Endothelial cell (in vitro differentiated cells): ENCODE data around the gene TBC1D22A. TPM values are rescaled to one million over a fixed set of nuclear protein-coding genes. Genes with fewer than 3 reads are reported as not detected.

Experiments
- DNase-seq: peaks from one replicate; pipeline ENCODE4 v3.0.0; 2021; ENCODE audit warnings: low spot score
- H3K27ac Mint-ChIP-seq: one replicate; pipeline ENCODE4 v1.8.0; 2021; ENCODE audit warnings: mixed read lengths, inconsistent platforms; ENCODE audit not compliant: unreplicated experiment
- H3K27me3 Mint-ChIP-seq: one replicate; pipeline ENCODE4 v1.8.0; 2021; ENCODE audit warnings: mild to moderate bottlenecking, moderate library complexity, mixed read lengths, inconsistent platforms; ENCODE audit not compliant: unreplicated experiment
- H3K36me3 Mint-ChIP-seq: one replicate; pipeline ENCODE4 v1.8.0; 2021; ENCODE audit warnings: mild to moderate bottlenecking, low read depth, mixed read lengths, inconsistent platforms; ENCODE audit not compliant: unreplicated experiment
- H3K4me1 Mint-ChIP-seq: one replicate; pipeline ENCODE4 v1.8.0; 2021; ENCODE audit warnings: mild to moderate bottlenecking, mixed read lengths, inconsistent platforms; ENCODE audit not compliant: unreplicated experiment
- H3K4me3 Mint-ChIP-seq: one replicate; pipeline ENCODE4 v1.8.0; 2021; ENCODE audit warnings: mild to moderate bottlenecking, mixed read lengths, inconsistent platforms; ENCODE audit not compliant: unreplicated experiment
- H3K9me3 Mint-ChIP-seq: one replicate; pipeline ENCODE4 v1.8.0; 2021; ENCODE audit warnings: mixed read lengths, inconsistent platforms; ENCODE audit not compliant: unreplicated experiment
- total RNA-seq: library from RNA; stranded (reverse); fragmentation: NEBNext Ultra II Directional; extraction: Animal tissue kit (Norgen Biotek cat#: 25700); gene quantifications from one replicate; pipeline ENCODE4 v1.2.1, GENCODE V29; 2021; ENCODE audit not compliant: unreplicated experiment
- TF ChIP-seq, protein P1 (sequence below): fragments of 200-600 bp; sonication (generic); IDR thresholded peaks from one replicate; pipeline ENCODE4 v1.5.0; 2021; ENCODE audit warnings: antibody characterized with exemption; ENCODE audit not compliant: unreplicated experiment

Gene TBC1D22A
- total RNA-seq, 1 donor from 2014 or later: 25.3 TPM

DNA sequence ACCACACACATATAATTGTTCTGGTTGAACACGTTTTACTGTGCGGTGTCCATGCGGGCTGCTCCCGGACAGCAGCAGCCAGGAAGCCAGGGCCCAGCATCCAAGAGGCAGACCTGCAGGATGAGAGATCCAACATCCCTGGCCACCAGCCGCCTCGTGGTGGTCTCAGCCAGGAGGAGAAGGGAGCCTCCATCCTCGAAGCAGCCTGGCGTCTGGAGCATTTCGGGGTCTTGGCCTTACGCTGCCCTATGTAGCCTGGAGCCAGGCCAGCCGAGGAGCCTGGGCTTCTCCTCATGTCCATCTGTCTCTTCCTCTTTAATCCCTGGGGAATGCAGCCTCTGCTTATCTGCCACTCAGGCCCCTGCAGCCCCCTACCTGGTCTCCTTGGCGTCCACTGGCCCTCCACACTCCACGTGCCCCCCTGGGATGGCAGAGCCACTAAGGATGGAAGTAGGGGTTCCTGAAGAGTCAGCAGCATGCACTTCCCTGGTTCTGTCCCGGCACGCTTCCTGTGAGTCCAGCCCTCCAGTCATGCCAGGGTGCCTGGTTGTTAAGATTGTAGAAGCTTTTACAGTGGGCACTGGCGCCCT, 253.2 kb downstream of the TBC1D22A start:
- Mint-ChIP-seq H3K27me3 (peaks cover 13% of the 10 kb centered on the region), H3K36me3 (peaks cover 25% of the 10 kb centered on the region), H3K4me1 (peaks cover 2% of the 10 kb centered on the region), H3K27ac (no peak overlapping the region), H3K9me3 (no peaks in the 10 kb centered on the region), H3K4me3 (no peak overlapping the region)
- DNase-seq: no peak
- TF ChIP-seq, protein P1, sequence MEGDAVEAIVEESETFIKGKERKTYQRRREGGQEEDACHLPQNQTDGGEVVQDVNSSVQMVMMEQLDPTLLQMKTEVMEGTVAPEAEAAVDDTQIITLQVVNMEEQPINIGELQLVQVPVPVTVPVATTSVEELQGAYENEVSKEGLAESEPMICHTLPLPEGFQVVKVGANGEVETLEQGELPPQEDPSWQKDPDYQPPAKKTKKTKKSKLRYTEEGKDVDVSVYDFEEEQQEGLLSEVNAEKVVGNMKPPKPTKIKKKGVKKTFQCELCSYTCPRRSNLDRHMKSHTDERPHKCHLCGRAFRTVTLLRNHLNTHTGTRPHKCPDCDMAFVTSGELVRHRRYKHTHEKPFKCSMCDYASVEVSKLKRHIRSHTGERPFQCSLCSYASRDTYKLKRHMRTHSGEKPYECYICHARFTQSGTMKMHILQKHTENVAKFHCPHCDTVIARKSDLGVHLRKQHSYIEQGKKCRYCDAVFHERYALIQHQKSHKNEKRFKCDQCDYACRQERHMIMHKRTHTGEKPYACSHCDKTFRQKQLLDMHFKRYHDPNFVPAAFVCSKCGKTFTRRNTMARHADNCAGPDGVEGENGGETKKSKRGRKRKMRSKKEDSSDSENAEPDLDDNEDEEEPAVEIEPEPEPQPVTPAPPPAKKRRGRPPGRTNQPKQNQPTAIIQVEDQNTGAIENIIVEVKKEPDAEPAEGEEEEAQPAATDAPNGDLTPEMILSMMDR: no peak

GRCh38 chr22:47016631-47017030, 254.2 kb downstream of the TBC1D22A start:
- Mint-ChIP-seq H3K4me3 (no peak overlapping the region), H3K9me3 (no peaks in the 10 kb centered on the region), H3K4me1 (peaks cover 2% of the 10 kb centered on the region), H3K27me3 (peaks cover 13% of the 10 kb centered on the region), H3K36me3 (peaks cover 26% of the 10 kb centered on the region), H3K27ac (no peak overlapping the region)
- no peak for DNase-seq
- TF ChIP-seq, protein P1: no peak

- peaks cover 32% of the 10 kb centered on the region for H3K36me3 Mint-ChIP-seq
- TF ChIP-seq, protein P1: no peak
- no peaks in the 10 kb centered on the region for H3K9me3 Mint-ChIP-seq
- H3K27me3 Mint-ChIP-seq: peaks cover 13% of the 10 kb centered on the region
- DNase-seq: no peak
- no peak overlapping the region for H3K4me3 Mint-ChIP-seq
- peaks cover 2% of the 10 kb centered on the region for H3K4me1 Mint-ChIP-seq
- no peak overlapping the region for H3K27ac Mint-ChIP-seq
Observed at GRCh38 chr22:47017245-47017644, 254.8 kb downstream of the TBC1D22A start.

- H3K4me3 Mint-ChIP-seq: peak overlapping the region; percentile 2
- H3K36me3 Mint-ChIP-seq: peaks cover 34% of the 10 kb centered on the region
- H3K9me3 Mint-ChIP-seq: no peaks in the 10 kb centered on the region
- peaks cover 13% of the 10 kb centered on the region for H3K27me3 Mint-ChIP-seq
- TF ChIP-seq, protein P1: no peak
- peak overlapping the region; percentile 23 for H3K27ac Mint-ChIP-seq
- no peaks in the 10 kb centered on the region for H3K4me1 Mint-ChIP-seq
- DNase-seq: no peak
Observed at GRCh38 chr22:47018010-47018910, 255.8 kb downstream of the TBC1D22A start.
